Measurements from ENCODE around the gene RARS2.

RARS2 gene

GRCh38 chr6:87551799-87552198 is 38.0 kb downstream of the RARS2 start:
- TF ChIP-seq POLR2A (IDR thresholded peaks at IDR 0.05; ENCODE audit: low read length) (no peak), GATA1 (IDR thresholded peaks at IDR 0.05; ENCODE audit: low read depth, low read length) (no peak)
- DNase-seq: no peak

- TF ChIP-seq GATA1 (IDR thresholded peaks at IDR 0.05; ENCODE audit: low read depth, low read length) (no peak), POLR2A (IDR thresholded peaks at IDR 0.05; ENCODE audit: low read length) (no peak)
- no peak for DNase-seq
Observed at GRCh38 chr6:87544474-87544735, 45.4 kb downstream of the RARS2 start.

GRCh38 chr6:87543696-87544473 is 45.9 kb downstream of the RARS2 start:
- TF ChIP-seq GATA1 (IDR thresholded peaks at IDR 0.05; ENCODE audit: low read depth, low read length): no peak
- no peak for TF ChIP-seq POLR2A (IDR thresholded peaks at IDR 0.05; ENCODE audit: low read length)
- no peak for DNase-seq

GRCh38 chr6:87541744-87542143 is 48.0 kb downstream of the RARS2 start:
- no peak for TF ChIP-seq GATA1 (IDR thresholded peaks at IDR 0.05; ENCODE audit: low read depth, low read length)
- TF ChIP-seq POLR2A (IDR thresholded peaks at IDR 0.05; ENCODE audit: low read length): no peak
- DNase-seq: no peak

GRCh38 chr6:87541041-87541440 is 48.7 kb downstream of the RARS2 start:
- no peak for TF ChIP-seq POLR2A (IDR thresholded peaks at IDR 0.05; ENCODE audit: low read length)
- DNase-seq: no peak

- TF ChIP-seq POLR2A (IDR thresholded peaks at IDR 0.05; ENCODE audit: low read length): no peak
- no peak for TF ChIP-seq GATA1 (IDR thresholded peaks at IDR 0.05; ENCODE audit: low read depth, low read length)
- no peak for DNase-seq
Observed at GRCh38 chr6:87540539-87540938, 49.2 kb downstream of the RARS2 start.

- no peak for TF ChIP-seq GATA1 (IDR thresholded peaks at IDR 0.05; ENCODE audit: low read depth, low read length)
- no peak for DNase-seq
Observed at GRCh38 chr6:87539554-87539953, 50.2 kb downstream of the RARS2 start.

GRCh38 chr6:87538510-87539260 is 51.1 kb downstream of the RARS2 start:
- TF ChIP-seq GATA1 (IDR thresholded peaks at IDR 0.05; ENCODE audit: low read depth, low read length) (no peak), POLR2A (IDR thresholded peaks at IDR 0.05; ENCODE audit: low read length) (no peak)

GRCh38 chr6:87534377-87535047 is 55.3 kb downstream of the RARS2 start:
- no peak for TF ChIP-seq POLR2A (IDR thresholded peaks at IDR 0.05; ENCODE audit: low read length)
- no peak for TF ChIP-seq GATA1 (IDR thresholded peaks at IDR 0.05; ENCODE audit: low read depth, low read length)
- no peak for DNase-seq

More at GRCh38 chr6:87538510-87539260, 51.1 kb downstream of the RARS2 start:
- DNase-seq: no peak

GRCh38 chr6:87529221-87529620 is 60.6 kb downstream of the RARS2 start:
- no peak for DNase-seq
- no peak for TF ChIP-seq POLR2A (IDR thresholded peaks at IDR 0.05; ENCODE audit: low read length)
- no peak for TF ChIP-seq GATA1 (IDR thresholded peaks at IDR 0.05; ENCODE audit: low read depth, low read length)

GRCh38 chr6:87522686-87523085 is 67.1 kb downstream of the RARS2 start:
- no peak for DNase-seq

GRCh38 chr6:87518453-87518852 is 71.3 kb downstream of the RARS2 start:
- TF ChIP-seq GATA1 (IDR thresholded peaks at IDR 0.05; ENCODE audit: low read depth, low read length): no peak
- no peak for TF ChIP-seq POLR2A (IDR thresholded peaks at IDR 0.05; ENCODE audit: low read length)
- DNase-seq: no peak

More at GRCh38 chr6:87522686-87523085, 67.1 kb downstream of the RARS2 start:
- TF ChIP-seq GATA1 (IDR thresholded peaks at IDR 0.05; ENCODE audit: low read depth, low read length): no peak
- TF ChIP-seq POLR2A (IDR thresholded peaks at IDR 0.05; ENCODE audit: low read length): no peak

- DNase-seq: no peak
Observed at GRCh38 chr6:87514831-87515230, 75.0 kb downstream of the RARS2 start.

GRCh38 chr6:87504441-87504840 is 85.3 kb downstream of the RARS2 start:
- DNase-seq: no peak
- TF ChIP-seq GATA1 (IDR thresholded peaks at IDR 0.05; ENCODE audit: low read depth, low read length) (no peak), POLR2A (IDR thresholded peaks at IDR 0.05; ENCODE audit: low read length) (no peak)

More at GRCh38 chr6:87514831-87515230, 75.0 kb downstream of the RARS2 start:
- TF ChIP-seq POLR2A (IDR thresholded peaks at IDR 0.05; ENCODE audit: low read length): no peak
- TF ChIP-seq GATA1 (IDR thresholded peaks at IDR 0.05; ENCODE audit: low read depth, low read length): no peak
